ENCODE results near the gene TMIGD2.

The TMIGD2 gene

DNA sequence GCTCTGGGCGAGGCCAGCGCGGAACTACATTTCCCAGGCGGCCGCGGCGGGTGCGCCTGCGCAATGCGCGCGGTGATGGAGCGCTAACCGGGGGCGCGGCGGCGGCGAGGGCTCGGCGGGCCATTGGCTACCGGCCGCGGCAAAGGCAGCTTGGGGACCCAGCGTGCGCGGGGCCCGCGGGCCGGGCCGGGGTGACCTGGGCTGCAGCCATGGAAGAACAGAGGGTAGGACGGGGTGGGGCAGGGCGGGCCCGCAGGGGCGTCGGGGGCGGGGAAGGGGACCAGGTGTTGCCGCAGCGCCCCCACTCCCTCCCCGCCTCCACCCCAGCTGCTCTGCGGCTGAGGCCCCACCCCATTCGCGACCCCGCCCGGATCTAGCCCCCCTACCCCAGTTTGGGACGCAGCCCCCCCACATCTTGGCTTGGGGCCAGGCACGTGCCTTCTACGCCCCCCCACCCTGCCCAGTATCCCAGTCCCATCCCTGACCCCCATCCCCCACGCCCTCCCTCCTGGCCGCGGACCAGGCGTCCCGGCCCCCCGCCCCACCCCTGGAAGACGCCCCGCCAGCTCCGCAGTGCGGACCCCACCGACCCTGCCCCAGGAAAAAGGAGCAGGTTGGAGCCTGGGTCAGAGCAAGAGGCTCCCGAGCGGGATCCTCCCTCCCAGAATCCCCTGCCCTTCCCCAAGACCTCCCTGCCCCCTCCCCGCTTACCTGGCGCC is 2.5 kb upstream of the TMIGD2 start, which contains the start of gene FSD1:
FSD1 (plus strand) TSS at position 61 of the 719 bp plus-strand sequence; CDS start at position 210, 149 bp downstream.
- no peak for DNase-seq (ENCODE audit: low read depth)
- H3K4me3 ChIP-seq (ENCODE audit: low read depth, low read length), result no peak within 1 kb of the TSS
- TF ChIP-seq, protein P1, sequence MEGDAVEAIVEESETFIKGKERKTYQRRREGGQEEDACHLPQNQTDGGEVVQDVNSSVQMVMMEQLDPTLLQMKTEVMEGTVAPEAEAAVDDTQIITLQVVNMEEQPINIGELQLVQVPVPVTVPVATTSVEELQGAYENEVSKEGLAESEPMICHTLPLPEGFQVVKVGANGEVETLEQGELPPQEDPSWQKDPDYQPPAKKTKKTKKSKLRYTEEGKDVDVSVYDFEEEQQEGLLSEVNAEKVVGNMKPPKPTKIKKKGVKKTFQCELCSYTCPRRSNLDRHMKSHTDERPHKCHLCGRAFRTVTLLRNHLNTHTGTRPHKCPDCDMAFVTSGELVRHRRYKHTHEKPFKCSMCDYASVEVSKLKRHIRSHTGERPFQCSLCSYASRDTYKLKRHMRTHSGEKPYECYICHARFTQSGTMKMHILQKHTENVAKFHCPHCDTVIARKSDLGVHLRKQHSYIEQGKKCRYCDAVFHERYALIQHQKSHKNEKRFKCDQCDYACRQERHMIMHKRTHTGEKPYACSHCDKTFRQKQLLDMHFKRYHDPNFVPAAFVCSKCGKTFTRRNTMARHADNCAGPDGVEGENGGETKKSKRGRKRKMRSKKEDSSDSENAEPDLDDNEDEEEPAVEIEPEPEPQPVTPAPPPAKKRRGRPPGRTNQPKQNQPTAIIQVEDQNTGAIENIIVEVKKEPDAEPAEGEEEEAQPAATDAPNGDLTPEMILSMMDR (IDR thresholded peaks at IDR 0.05; ENCODE audit: control insufficient read depth, extremely low read depth, insufficient read depth), result no peak

DNA sequence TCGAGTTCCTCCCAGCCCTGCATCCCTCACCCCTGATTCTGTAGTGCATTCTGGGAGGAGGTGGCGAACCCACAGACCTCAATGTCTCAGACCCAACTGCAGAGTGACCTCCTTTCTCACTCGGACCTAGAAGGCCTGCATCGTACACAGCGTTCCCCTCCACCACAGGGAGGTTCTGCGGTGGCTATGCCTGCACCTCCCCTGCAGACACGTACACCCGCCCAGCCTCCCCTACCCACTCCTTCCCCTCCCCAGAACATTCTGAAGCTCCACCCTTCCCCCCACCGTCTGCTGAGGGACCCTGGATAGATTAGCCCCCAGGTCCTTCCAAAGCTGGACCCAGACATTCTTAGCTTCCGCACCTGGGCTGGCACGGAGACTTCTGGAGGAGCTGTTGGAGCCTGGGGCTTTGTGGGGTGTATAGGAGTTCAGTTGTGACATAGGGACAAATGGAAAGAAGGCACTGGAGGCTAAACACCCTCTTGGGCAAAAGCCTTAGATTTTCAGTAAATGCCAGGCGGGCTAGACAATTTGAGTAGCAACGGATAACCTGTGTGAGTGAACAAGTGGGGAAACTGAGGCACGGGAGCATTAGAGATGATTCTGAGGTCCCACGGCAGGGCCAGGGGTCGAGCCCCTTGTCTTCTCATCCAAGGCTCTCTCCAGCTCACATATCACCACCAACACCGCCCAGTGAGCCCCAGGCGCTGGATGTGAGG is 1.8 kb upstream of the TMIGD2 start:
- DNase-seq (ENCODE audit: low read depth), result no peak
- TF ChIP-seq, protein P1 (IDR thresholded peaks at IDR 0.05; ENCODE audit: control insufficient read depth, extremely low read depth, insufficient read depth), result no peak
- H3K4me3 ChIP-seq (ENCODE audit: low read depth, low read length), result no peak overlapping the region

DNA sequence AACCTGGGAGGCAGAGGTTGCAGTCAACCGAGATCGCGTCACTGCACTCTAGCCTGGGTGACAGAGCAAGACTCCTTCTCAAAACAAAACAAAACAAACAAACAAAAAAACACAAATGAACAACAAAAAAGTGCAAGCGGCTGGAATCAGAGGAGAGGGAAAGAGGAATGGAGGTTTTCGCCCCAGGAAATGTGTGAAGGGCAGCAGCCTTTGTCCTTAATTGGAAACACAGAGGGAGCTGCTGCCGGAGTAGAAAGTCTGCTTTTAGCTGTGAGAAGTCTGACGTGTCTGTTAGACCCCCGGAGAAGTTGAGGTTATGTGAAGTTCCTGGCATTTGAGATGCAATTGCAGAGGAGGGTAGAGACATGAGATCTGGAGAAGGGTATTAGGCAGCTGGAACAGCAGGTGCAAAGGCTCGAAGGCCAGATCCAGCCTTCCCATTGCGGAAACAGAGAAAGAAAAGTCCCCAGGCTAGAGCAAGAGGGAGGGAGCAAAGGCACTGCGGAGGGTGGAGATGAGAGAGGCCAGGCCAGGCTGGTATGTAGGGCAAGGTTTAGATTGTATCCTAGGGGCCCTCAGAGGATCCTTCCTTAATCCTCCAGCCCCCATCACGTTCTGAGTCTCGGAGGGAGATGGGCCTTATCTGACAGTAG is 473 bp downstream of the TMIGD2 start:
- DNase-seq (ENCODE audit: low read depth), result no peak
- TF ChIP-seq, protein P1 (IDR thresholded peaks at IDR 0.05; ENCODE audit: control insufficient read depth, extremely low read depth, insufficient read depth), result no peak
- H3K4me3 ChIP-seq (ENCODE audit: low read depth, low read length), result no peak overlapping the region

DNA sequence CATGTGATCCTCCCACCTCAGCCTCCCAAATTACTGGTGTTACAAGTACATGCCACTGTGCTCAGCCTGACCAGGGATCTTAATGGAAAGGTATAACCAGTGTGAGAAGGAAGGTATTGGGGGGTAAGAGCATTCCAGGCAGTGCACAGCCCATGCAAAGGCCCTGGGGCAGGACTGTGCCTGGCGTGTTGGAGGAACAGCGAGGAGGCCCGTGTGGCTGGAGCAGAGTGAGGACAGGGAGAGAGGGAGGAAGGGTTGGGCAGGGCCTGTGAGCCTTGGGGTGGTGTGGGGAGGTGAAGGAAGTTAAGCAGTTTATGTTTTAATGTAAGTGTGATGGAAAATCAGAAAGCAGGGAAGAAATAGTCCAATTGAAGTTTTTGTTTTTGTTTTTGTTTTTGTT is 1.6 kb downstream of the TMIGD2 start:
- TF ChIP-seq, protein P1 (IDR thresholded peaks at IDR 0.05; ENCODE audit: control insufficient read depth, extremely low read depth, insufficient read depth), result no peak
- DNase-seq (ENCODE audit: low read depth), result no peak
- no peak overlapping the region for H3K4me3 ChIP-seq (ENCODE audit: low read depth, low read length)

DNA sequence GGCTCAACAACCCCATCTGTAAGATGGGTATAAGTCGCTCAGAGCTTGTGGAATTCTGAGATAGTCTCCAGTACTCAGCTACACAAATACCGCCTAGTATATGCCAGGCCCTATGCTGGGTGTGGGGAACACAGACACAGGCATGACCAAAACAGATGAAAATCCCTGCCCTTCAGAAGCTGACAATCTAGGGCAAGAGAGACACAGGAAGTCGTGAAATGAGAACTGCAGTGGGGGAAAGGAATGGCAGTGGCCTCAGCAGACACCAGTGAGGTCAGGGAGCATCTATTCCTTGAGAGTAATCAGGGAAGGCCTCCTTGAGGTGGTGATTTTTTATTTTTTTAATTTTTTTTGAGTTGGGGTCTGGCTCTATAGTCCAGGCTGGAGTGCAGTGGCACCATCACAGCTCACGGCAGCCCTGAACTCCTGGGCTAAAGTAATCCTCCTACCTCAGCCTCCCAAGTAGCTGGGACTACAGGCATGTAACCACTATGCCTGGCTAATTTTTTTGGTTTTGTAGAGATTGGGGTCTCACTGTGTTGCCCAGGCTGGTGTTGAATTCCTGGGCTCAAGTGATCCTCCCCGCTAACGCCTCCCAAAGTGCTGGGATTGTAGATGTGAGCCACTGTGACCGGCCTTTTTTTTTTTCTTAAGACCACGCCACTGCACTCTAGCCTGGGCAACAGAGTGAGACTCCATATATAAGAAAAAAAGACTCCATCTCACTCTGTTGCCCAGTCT is 3.2 kb downstream of the TMIGD2 start:
- H3K4me3 ChIP-seq (ENCODE audit: low read depth, low read length), result no peak overlapping the region
- TF ChIP-seq, protein P1 (IDR thresholded peaks at IDR 0.05; ENCODE audit: control insufficient read depth, extremely low read depth, insufficient read depth), result no peak
- DNase-seq (ENCODE audit: low read depth), result no peak

DNA sequence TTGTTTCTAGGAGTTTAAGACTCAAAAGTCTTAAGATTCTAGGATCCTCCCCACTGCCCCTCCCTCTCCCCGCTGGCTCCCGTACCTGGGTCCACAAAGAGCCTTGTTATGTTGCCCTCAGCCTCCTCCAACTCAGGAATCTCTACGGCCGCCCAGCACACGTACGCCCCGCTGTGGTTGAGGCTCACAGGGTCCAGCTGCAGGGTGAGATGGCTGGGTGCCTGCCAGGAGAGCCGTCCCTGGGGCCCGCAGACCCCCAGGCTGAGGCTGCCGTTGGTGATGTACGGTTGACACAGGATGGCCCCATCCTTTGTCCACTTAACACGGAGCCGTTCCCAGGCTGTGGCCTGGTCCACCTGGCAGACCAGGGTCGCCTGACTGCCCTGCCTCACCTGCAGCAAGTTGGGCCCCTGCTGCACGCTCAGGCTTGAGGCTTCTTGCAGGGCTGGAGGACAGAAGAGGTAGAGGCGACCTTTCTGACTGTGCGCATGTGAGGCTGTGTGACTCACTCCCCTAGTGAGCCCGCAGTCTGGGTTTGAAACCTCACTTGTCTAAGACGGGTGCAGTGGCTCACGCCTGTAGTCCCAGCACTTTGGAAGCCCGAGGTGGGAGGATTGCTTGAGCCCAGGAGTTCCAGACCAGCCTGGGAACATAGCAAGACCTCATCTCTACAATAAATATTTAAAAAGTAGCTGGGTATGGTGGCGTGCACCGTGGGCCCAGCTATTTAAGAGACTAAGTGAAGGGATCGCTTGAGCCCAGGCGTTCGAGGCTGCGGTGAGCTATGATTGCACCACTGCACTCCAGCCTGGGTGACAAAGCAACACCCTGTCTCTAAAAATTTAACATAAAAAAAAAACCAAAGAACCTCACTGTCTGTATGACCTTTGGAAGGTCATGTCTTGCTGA is 4.0 kb downstream of the TMIGD2 start:
- DNase-seq (ENCODE audit: low read depth), result no peak
- TF ChIP-seq, protein P1 (IDR thresholded peaks at IDR 0.05; ENCODE audit: control insufficient read depth, extremely low read depth, insufficient read depth), result no peak
- no peak overlapping the region for H3K4me3 ChIP-seq (ENCODE audit: low read depth, low read length)
